ENCODE measurements around the gene TOP3B.

TOP3B gene

GRCh38 chr22:22010358-22010757, 27.8 kb upstream of the TOP3B start:
- no peak for DNase-seq

GRCh38 chr22:22009661-22010060, 27.1 kb upstream of the TOP3B start:
- DNase-seq = no peak

GRCh38 chr22:22006596-22006990, 24.0 kb upstream of the TOP3B start:
- DNase-seq = no peak

- no peak for DNase-seq
Measured at GRCh38 chr22:22005945-22006595, 23.5 kb upstream of the TOP3B start.

GRCh38 chr22:22003233-22003632, 20.6 kb upstream of the TOP3B start:
- DNase-seq = no peak

GRCh38 chr22:22002526-22003055, 20.0 kb upstream of the TOP3B start:
- DNase-seq = no peak

- no peak for DNase-seq
Measured at GRCh38 chr22:22001664-22002525, 19.3 kb upstream of the TOP3B start.

GRCh38 chr22:21998595-21999247, 16.1 kb upstream of the TOP3B start:
- no peak for DNase-seq

- DNase-seq = no peak
Measured at GRCh38 chr22:21996175-21996720, 13.7 kb upstream of the TOP3B start.

- no peak for DNase-seq
Measured at GRCh38 chr22:21995660-21996059, 13.1 kb upstream of the TOP3B start.

- DNase-seq = no peak
Measured at GRCh38 chr22:21994881-21995444, 12.4 kb upstream of the TOP3B start.

GRCh38 chr22:21992593-21993237, 10.1 kb upstream of the TOP3B start:
- no peak for DNase-seq

GRCh38 chr22:21991774-21992173, 9.2 kb upstream of the TOP3B start:
- no peak for DNase-seq

- no peak for DNase-seq
Measured at GRCh38 chr22:21991304-21991596, 8.7 kb upstream of the TOP3B start.

- no peak for DNase-seq
Measured at GRCh38 chr22:21990445-21991303, 8.1 kb upstream of the TOP3B start.

- no peak for DNase-seq
Measured at GRCh38 chr22:21989049-21989448, 6.5 kb upstream of the TOP3B start.

GRCh38 chr22:21985214-21985613, 2.6 kb upstream of the TOP3B start:
- no peak for DNase-seq

GRCh38 chr22:21984793-21985192, 2.2 kb upstream of the TOP3B start:
- peak; percentile 15 for DNase-seq

GRCh38 chr22:21981874-21982273, 713 bp downstream of the TOP3B start:
- DNase-seq = no peak

GRCh38 chr22:21980547-21980946, 2.0 kb downstream of the TOP3B start:
- no peak for DNase-seq

- no peak for DNase-seq
Measured at GRCh38 chr22:21978564-21979386, 3.8 kb downstream of the TOP3B start.

Data from stimulated activated CD4-positive, alpha-beta T cell treated with anti-CD3 and anti-CD28 coated beads, Interleukin-15, amount 100 ng/mL, for 24 hours (primary cell).